Neutrophil (primary cell): ENCODE results near the gene CAP1.

Experiments used
- H3K27ac ChIP-seq: fragments of 200-600 bp; sonication (generic); 2 replicates; pipeline ENCODE4 v1.5.1; 2016; ENCODE audit warnings: mild to moderate bottlenecking, moderate library complexity
- H3K27me3 ChIP-seq: fragments of 200-600 bp; sonication (generic); 2 replicates; pipeline ENCODE4 v1.6.0; 2016; ENCODE audit warnings: mild to moderate bottlenecking
- H3K36me3 ChIP-seq: fragments of 200-600 bp; sonication (generic); 2 replicates; pipeline ENCODE4 v1.5.1; 2017
- H3K4me1 ChIP-seq, 2 experiments: fragments of 200-600 bp in 1 of 2; sonication (generic) in 1 of 2; 1 replicate in 1 of 2; 2 replicates in 1 of 2; pipeline versions ENCODE4 v1.5.1 to v1.6.1; 2013 to 2016; ENCODE audit warnings: low read depth in 1 of 2, low read length in 1 of 2, mild to moderate bottlenecking in 1 of 2, moderate library complexity in 1 of 2; ENCODE audit not compliant: control insufficient read depth in 1 of 2, insufficient read depth in 1 of 2
- H3K4me3 ChIP-seq, 2 experiments: fragments of 200-600 bp in 1 of 2; sonication (generic) in 1 of 2; 1 replicate in 1 of 2; 2 replicates in 1 of 2; pipeline ENCODE4 v1.5.1; 2013 to 2016; ENCODE audit warnings: low read depth in 1 of 2, low read length in 1 of 2, mild to moderate bottlenecking in 1 of 2, moderate library complexity in 1 of 2
- H3K9me3 ChIP-seq: fragments of 200-600 bp; sonication (generic); 2 replicates; pipeline ENCODE4 v1.5.1; 2016
- CTCF ChIP-seq: fragments of 200-600 bp; sonication (generic); IDR thresholded peaks from 2 replicates; pipeline ENCODE4 v1.5.1; 2016; ENCODE audit warnings: antibody characterized with exemption

CAP1 gene

GRCh38 chr1:40040511-40041465 is at the start of gene CAP1:
Gene CAP1, plus strand, starts transcription at chr1:40040729. Its CDS starts 18,618 bp downstream, at chr1:40059347.
- peaks cover 84 to 87% of the 10 kb centered on the region in 2 experiments for H3K4me1 ChIP-seq
- H3K27ac ChIP-seq = peak within 1 kb of the TSS; percentile 100
- no peaks in the 10 kb centered on the region for H3K27me3 ChIP-seq
- peaks cover 17% of the 10 kb centered on the region for H3K36me3 ChIP-seq
- peak within 1 kb of the TSS; percentile 76 to 82 for H3K4me3 ChIP-seq
- no peaks in the 10 kb centered on the region for H3K9me3 ChIP-seq
- peak; percentile 29 for TF ChIP-seq CTCF

GRCh38 chr1:39992234-39992633 is 48.3 kb upstream of the CAP1 start:
- Histone ChIP-seq H3K27ac (no peak overlapping the region), H3K4me3 (no peak overlapping the region), H3K27me3 (no peaks in the 10 kb centered on the region), H3K9me3 (no peaks in the 10 kb centered on the region), H3K4me1 (no peaks in the 10 kb centered on the region), H3K36me3 (no peaks in the 10 kb centered on the region)
- TF ChIP-seq CTCF = no peak

GRCh38 chr1:39992888-39993287 is 47.6 kb upstream of the CAP1 start:
- H3K9me3 ChIP-seq = no peaks in the 10 kb centered on the region
- no peaks in the 10 kb centered on the region for H3K36me3 ChIP-seq
- no peak overlapping the region for H3K4me3 ChIP-seq
- no peaks in the 10 kb centered on the region for H3K4me1 ChIP-seq
- no peak overlapping the region for H3K27ac ChIP-seq
- no peak for TF ChIP-seq CTCF
- H3K27me3 ChIP-seq = no peaks in the 10 kb centered on the region

GRCh38 chr1:39995973-39996393 is 44.5 kb upstream of the CAP1 start:
- Histone ChIP-seq H3K36me3 (no peaks in the 10 kb centered on the region), H3K27me3 (no peaks in the 10 kb centered on the region), H3K27ac (no peak overlapping the region), H3K4me3 (no peak overlapping the region), H3K9me3 (no peaks in the 10 kb centered on the region), H3K4me1 (no peaks in the 10 kb centered on the region)
- no peak for TF ChIP-seq CTCF

- TF ChIP-seq CTCF = no peak
- Histone ChIP-seq H3K4me1 (no peaks in the 10 kb centered on the region), H3K36me3 (no peaks in the 10 kb centered on the region), H3K27ac (no peak overlapping the region), H3K9me3 (no peaks in the 10 kb centered on the region), H3K4me3 (no peak overlapping the region), H3K27me3 (no peaks in the 10 kb centered on the region)
Observed at GRCh38 chr1:39996396-39997004, 44.0 kb upstream of the CAP1 start.
